ENCODE data around the gene OXSM. TPM values are rescaled to one million over a fixed set of nuclear protein-coding genes. Genes with fewer than 3 reads are reported as not detected.
A peak's percentile ranks its signal among the peaks of the same experiment; 100 is the strongest.

Gene OXSM
- total RNA-seq (2021; ENCODE audit: unreplicated experiment) (17.7 TPM), Bru-seq, nascent RNA (percentile 85 among the genes with signal in this experiment), BruChase-seq, experiment 1, labeled RNA remaining after a 6-hour chase (percentile 69 among the genes with signal in this experiment), BruChase-seq, experiment 2, labeled RNA remaining after a 2-hour chase (percentile 91 among the genes with signal in this experiment)
- polyA plus RNA-seq (2012) = 17.9 and 25.9 TPM in 2 replicates
- long read RNA-seq, transcript OXSM-201 (3 exons, 1,519 nt) = major isoform, 17 of 34 reads
- long read RNA-seq, partial matches to known transcripts = 5 of 34 reads
- long read RNA-seq, other reads (novel, unspliced or antisense) = 11 of 34 reads

DNA sequence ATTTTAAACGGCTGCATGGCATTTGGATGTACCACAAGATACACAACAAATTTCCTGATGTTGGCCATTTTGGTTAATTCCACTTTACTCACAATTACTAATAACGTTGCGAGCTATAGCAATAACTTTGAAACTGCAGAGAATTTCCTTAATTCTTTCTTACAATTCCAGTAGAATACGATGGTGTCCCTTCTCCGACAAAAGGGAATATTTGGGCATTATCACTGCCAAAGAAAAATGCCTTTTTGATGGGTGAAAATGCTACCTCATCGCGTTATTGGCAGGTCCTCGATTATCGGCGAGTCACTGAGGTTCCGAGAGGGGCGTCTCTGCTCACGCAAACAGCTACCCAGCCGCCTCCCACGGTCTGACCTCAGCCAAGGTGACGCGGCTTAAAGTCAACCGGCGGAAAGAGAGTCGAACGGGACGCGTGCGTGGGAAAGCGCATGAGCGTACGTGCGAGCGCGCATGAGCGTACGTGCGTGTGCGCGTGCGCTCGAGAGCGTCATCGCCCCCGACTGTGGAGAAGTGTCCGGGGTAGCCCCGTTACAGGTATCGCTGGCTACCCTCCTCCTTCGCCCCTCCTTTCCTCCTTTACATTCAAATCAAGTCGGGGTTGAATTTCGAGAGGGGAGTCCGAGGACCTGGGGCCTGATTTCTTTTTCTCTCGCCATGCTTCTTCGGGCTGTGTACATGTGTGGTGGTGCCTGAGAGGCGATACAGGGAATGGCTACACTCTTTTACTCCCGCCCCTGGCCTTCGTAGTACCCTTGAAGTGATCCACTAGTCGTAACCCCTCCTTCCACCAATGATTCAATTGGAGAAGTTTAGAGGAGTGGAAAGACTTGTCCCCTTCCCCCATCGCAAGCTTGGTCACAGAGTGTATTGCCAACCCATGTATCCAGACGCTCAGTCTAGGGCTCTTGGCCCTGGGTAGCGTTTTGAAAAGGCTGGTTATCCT, at the start of gene OXSM:
OXSM (plus strand) TSS at position 495 of the 961 bp plus-strand sequence. CDS start 931 bp downstream, outside the sequence.
- TF ChIP-seq CBX3 (IDR thresholded peaks at IDR 0.05; ENCODE audit: low read depth) (0 out of 2 replicates have a peak, but pooled peaks have one; percentile 54), POLR2AphosphoS5 (IDR thresholded peaks at IDR 0.05; ENCODE audit: low read depth, low read length) (peak; percentile 92), CEBPB (IDR thresholded peaks at IDR 0.05; ENCODE audit: low read depth) (no peak), EGR1 (IDR thresholded peaks at IDR 0.05; ENCODE audit: low read depth) (peak; percentile 77), SIN3A (IDR thresholded peaks at IDR 0.05; ENCODE audit: low read depth) (peak; percentile 97), POLR2A (IDR thresholded peaks at IDR 0.05; ENCODE audit: borderline replicate concordance, extremely low read depth, insufficient read depth, insufficient read length) (no peak), SP1 (IDR thresholded peaks at IDR 0.05; ENCODE audit: low read depth) (peak; percentile 72), TCF7L2 (IDR thresholded peaks at IDR 0.05; ENCODE audit: borderline replicate concordance, extremely low read depth, insufficient read depth, insufficient read length) (peak; percentile 89)
- TF ChIP-seq, protein P1, sequence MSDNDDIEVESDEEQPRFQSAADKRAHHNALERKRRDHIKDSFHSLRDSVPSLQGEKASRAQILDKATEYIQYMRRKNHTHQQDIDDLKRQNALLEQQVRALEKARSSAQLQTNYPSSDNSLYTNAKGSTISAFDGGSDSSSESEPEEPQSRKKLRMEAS (IDR thresholded peaks at IDR 0.05) = peak; percentile 94
- Histone ChIP-seq H3K9me2 (ENCODE audit: insufficient read depth) (no peaks in the 10 kb centered on the region), H3K9me3 (ENCODE audit: control insufficient read depth in 1 of 2, insufficient read depth in 1 of 2, low read depth in 1 of 2, low read length in 2 of 2) (no peaks in the 10 kb centered on the region), H4K20me1 (ENCODE audit: insufficient read depth) (no peaks in the 10 kb centered on the region), H3K27ac (ENCODE audit: low read depth, low read length) (peak within 1 kb of the TSS; percentile 64), H3K4me2 (ENCODE audit: low read length) (peak within 1 kb of the TSS; percentile 79), H3K79me2 (ENCODE audit: insufficient read depth, low read length) (peaks cover 27% of the 10 kb centered on the region), H3K4me1 (ENCODE audit: control insufficient read depth in 1 of 2, insufficient read depth in 2 of 2, low read length in 2 of 2) (peaks cover 0 to 16% of the 10 kb centered on the region in 2 experiments; a peak in 2 of 4 replicates), H3K36me3 (ENCODE audit: control insufficient read depth in 1 of 2, insufficient read depth in 2 of 2, low read length in 2 of 2) (peaks cover 4 to 7% of the 10 kb centered on the region in 2 experiments; a peak in 2 of 4 replicates), H2AFZ (ENCODE audit: low read depth, low read length, poor library complexity, severe bottlenecking) (no peak within 1 kb of the TSS), H3K4me3 (replicated peaks in 1 of 2; ENCODE audit: low read depth in 1 of 2, low read length in 2 of 2) (peak within 1 kb of the TSS; percentile 71 to 83), H3K9ac (ENCODE audit: low read length) (peak within 1 kb of the TSS; percentile 74), H3K27me3 (ENCODE audit: insufficient read depth, low read length) (no peaks in the 10 kb centered on the region)
- POLR2A ChIA-PET = no interaction called here
- BruUV-seq (replicated peaks) = TSS peak; percentile 61
- CTCF ChIA-PET = no interaction called here
- DNase-seq (ENCODE audit: low read depth, low spot score) (peak; percentile 87), ATAC-seq (peak; percentile 96)
- RAD21 ChIA-PET (ENCODE audit: low non-redundant PET in 1 of 2, low total read pairs in 2 of 2, uncharacterized antibody in 2 of 2, unreplicated experiment in 2 of 2) = no interaction called here
- intact Hi-C loops (cut with micrococcal nuclease) = loop anchor here (2.0 kb wide), 1 partner anchor 125 kb away; the partner anchor contains the start of gene TOP2B
